ENCODE results near the gene ZNF33B. TPM values are rescaled to one million over a fixed set of nuclear protein-coding genes. Genes with fewer than 3 reads are reported as not detected.

The ZNF33B gene
- total RNA-seq, 4 donors from 2014 or later, result 8.5 to 14.8 (median 9.3) TPM

DNA sequence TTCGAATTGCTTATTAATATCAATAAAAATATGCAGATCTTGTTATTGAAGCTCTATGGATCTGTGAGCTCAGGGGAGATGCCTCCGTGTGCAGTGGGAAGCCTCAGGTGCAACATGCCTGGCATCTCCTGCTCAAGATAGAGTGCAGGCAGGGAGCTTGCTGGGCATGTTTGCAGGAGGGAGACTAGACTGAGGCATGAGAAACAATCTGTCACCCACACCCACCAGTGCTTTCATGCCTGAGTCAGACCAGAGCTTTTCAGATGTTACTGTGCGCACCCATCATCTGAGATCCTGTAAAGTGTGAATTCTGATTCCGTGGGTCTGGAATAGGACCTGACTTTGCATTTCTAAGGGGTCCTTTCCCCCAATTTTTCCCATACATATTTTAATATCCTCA, 62.0 kb downstream of the ZNF33B start:
- TF ChIP-seq, protein P1, sequence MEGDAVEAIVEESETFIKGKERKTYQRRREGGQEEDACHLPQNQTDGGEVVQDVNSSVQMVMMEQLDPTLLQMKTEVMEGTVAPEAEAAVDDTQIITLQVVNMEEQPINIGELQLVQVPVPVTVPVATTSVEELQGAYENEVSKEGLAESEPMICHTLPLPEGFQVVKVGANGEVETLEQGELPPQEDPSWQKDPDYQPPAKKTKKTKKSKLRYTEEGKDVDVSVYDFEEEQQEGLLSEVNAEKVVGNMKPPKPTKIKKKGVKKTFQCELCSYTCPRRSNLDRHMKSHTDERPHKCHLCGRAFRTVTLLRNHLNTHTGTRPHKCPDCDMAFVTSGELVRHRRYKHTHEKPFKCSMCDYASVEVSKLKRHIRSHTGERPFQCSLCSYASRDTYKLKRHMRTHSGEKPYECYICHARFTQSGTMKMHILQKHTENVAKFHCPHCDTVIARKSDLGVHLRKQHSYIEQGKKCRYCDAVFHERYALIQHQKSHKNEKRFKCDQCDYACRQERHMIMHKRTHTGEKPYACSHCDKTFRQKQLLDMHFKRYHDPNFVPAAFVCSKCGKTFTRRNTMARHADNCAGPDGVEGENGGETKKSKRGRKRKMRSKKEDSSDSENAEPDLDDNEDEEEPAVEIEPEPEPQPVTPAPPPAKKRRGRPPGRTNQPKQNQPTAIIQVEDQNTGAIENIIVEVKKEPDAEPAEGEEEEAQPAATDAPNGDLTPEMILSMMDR (IDR thresholded peaks at IDR 0.05; ENCODE audit: low read depth), result no peak

DNA sequence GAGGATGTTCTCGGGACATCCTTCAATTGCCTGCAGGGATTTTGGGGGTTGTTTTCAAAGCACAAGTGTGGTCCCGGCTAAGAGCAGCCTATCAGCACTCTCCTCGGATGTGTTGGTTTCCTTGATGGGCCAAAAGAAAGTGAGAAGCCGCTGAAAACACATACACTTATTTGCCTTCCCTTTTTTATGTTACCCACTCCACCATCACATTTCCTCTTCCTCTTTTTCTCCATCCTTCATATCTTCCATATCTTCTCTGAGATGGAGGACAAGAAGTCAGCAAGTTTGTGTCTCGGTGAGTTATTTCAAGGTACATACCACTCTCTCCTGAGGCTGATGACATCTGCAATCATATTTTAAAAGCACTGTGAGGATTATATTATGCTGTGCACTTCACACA, 64.0 kb downstream of the ZNF33B start:
- TF ChIP-seq, protein P1 (IDR thresholded peaks at IDR 0.05; ENCODE audit: low read depth), result no peak

DNA sequence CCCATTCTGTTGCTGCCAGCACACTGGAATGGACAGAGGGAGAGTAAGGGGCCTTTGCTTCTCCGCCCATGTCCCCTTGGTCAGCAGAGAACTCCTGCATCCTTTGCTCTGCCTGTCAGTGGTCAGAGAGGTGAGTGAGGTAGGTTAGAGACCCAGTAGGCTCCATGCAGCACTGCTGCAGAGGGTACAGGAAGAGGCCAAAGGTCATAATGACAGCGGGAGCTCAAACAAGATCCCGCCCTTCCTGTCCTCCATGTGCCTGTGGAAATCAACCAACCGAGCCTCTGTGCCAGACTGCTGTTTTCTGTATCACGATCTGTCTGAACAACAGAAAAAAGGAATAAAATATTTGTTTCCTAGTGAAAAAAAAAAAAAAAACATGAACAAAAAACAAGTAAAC, 81.4 kb downstream of the ZNF33B start:
- TF ChIP-seq, protein P1 (IDR thresholded peaks at IDR 0.05; ENCODE audit: low read depth), result no peak

DNA sequence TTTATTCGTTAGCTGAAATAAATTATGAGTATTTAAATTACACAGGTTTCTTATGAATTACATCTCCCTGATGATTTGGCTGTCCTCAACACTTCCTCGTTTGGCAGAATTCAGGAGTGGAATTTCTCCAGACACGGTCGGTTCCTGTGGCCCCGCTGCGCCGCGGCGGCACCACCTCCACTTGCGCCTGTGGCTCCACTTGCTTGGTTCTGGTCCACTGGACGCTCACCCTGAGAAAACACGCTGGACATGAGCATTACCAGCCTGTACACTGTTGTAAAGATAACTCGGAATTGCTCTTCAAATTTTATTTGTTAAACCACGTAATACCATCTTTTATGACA, 85.3 kb downstream of the ZNF33B start:
- TF ChIP-seq, protein P1 (IDR thresholded peaks at IDR 0.05; ENCODE audit: low read depth), result no peak

DNA sequence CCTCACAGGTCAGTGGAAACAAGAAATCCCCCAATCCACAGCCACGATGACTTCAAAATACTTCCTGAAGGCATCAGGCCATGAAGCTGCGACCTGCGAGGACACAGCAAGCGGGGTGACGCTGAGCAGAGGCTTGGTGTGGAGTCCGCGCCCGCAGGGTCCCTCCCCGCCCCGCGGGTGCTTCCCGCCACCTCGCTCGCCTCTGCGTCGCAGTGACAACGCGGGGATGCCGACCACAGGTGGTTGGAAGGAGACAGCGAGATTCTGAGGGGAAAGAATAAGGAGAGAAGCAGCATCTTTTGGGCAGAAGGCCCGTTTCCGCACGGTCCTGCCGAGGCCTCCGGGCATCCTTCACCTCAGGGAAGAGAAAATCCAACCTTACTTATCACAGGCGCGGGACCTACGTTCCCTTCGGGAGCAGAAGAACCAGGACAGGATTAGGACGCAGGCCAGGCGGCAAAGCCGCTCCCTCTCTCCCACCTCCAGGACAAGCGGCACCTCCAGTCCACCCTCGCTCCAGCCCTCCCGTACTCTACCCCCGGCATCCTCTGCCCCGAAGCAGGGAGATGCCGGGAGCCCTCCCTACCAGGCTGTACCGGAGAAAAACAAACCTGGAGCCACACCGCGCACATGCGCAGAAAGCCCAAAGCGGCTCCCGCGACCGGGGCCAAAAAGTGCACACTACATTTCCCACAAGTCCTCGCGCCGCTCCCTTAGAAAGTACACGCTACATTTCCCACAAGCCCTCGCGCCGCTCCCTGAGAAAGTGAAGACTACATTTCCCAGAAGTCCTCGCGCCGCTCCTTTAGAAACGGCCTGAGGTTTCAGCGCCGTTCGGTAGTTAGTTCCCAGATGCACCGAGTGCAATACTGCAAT, 85.9 kb downstream of the ZNF33B start:
- TF ChIP-seq, protein P1 (IDR thresholded peaks at IDR 0.05; ENCODE audit: low read depth), result no peak

DNA sequence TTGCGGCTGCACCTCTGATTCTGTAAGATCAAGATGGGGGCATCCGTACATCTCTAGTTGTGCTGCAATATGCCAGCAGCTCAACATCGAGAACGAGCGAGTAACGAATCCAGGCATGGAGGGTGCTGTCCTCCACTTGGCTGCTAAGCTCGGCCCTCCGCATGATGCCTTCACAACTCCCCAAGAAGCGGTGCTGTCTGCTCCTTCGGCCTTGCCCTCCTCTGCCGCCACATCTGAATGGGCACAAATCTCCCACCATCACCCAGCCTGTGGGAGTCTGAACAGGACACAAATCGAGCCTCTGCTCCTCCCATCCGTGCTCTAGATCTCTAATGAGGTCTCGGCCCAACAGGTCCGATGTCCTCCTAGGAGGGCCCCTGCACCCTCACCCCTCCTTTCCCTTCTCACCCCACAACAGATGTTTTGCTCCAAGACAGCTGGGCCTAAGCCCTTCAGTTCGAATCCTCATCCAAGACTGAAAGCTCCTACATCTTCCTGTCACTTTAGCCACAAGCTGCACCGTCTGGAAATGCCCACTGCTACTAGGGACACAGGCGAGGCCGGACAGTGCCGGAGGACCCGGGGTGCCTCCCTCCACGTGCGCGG, 86.7 kb downstream of the ZNF33B start:
- TF ChIP-seq, protein P1 (IDR thresholded peaks at IDR 0.05; ENCODE audit: low read depth), result no peak

DNA sequence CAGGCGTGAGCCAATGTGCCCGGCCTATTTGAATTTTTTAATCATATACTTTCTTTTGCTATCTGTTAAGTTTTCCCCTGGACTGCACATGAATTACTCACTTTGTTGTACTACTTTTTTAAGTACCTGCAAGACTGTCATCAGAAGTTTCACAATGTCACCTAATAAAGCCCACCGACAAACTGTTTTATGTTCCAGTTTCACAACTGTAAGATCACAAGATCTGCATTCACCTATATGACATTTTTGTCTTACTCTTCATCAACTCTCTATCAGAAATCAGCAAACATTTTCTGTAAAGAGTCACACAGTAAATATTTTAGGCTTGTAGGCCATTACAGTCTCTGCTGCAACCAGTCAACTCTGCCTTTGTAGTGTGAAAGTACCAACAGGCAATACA, 88.5 kb downstream of the ZNF33B start:
- TF ChIP-seq, protein P1 (IDR thresholded peaks at IDR 0.05; ENCODE audit: low read depth), result no peak

All from subcutaneous adipose tissue (tissue), 4 donors.